Glomerular visceral epithelial cell (primary cell): ENCODE measurements around the gene TCN1.
A peak's percentile ranks its signal among the peaks of the same experiment; 100 is the strongest.
"Not testable (repeated sequence)": the region's sequence is repeated elsewhere in the genome, so short reads cannot be mapped to it uniquely, and the experiment has no call there.

ENCODE experiments used
- DNase-seq: peaks from one replicate; pipeline ENCODE4 v3.0.0-alpha.2; 2016; ENCODE audit errors: extremely low spot score

The TCN1 gene

DNA sequence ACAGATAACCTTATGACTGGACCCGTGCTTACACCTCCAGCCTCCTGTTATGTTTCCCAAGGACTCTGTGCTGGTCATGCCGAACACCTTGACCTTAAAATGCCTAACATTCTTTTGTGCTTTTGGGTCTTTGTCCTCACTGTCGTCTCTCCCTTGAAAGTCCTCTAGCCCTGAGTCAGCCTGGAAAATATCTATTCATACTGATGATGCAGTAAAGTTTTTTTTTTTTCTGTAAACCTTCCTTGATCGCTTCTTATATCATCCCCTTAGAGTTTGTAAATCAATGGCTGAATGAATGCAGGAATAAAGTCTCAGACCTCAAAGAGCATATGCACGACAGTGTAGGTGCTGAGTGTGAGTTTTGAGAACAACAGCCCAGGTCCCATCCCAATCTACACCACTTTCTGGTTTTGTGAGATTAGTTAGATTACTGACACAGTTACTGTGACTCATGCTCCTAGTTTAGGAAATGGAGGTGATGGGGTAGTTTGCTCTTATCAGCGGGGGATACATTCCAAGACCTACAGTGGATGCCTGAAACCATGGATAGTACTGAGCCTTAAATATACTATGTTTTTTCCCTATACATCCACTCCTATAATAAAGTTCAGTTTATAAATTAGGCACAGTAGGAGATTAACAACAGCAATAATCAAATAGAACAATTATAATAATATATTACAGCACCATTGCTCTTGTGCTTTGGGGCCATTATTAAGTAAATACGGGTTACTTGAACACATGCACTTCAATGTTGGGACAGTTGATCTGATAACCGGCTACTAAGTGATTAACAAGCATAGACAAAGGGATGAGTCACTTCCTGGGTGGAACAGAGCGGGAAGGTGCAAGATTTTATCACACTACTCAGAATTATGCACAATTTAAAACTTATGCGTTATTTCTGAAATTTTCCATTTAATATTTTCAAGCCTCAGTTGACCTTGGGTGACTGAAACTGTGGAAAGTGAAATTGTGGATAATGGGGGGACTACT lies 8.6 kb downstream of the TCN1 start:
- no peak for DNase-seq

DNA sequence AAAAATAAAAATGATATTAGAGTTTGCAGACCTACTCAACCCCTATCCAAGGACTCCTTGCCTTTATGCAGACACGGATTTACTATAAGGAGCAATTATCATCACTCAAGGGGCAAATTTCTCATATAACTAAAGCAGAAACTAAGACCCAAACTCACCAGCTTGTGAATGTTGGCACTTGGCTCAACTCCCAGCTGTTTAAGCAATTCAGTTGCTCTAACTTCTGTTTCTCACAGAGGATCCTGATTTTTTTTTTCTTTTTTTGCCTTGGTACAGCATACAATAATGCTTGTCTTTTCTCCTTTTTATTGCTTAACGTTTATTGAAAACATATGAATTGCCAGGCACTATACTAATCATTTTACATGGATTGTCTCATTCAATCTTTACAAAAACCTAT lies 11.4 kb downstream of the TCN1 start:
- no peak for DNase-seq

DNA sequence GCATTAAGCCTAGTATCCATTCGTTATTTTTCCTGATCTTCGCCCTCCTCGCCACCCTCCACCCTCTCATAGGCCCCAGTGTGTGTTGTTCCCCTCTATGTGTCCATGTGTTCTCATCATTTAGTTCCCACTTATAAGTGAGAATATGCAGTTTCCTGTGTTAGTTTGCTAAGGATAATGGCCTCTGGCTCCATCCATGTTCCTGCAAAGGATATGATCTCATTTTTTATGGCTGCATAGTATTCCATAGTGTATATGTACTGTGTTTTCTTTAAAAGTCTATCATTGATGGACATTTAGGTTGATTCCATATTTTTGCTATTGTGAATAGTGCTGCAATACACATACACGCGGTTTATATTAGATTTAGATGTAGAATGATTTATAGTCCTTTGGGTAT lies 14.9 kb downstream of the TCN1 start:
- not testable (repeated sequence) for DNase-seq

DNA sequence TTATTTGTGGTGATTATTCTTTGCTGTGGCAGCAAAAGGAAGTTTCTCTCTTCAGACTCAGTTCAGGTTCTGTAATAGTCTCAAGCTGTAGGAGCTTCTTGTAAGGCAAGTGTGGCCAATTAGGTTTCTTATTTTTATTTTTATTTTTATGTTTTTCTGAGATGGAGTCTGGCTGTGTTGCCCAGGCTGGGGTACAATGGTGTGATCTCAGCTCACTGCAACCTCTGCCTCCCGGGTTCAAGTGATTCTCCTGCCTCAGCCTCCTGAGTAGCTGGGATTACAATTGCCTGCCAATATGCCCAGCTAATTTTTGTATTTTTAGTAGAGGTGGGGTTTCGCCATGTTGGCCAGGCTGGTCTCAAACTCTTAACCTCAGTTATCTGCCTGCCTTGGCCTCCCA lies 16.7 kb downstream of the TCN1 start:
- DNase-seq: not testable (repeated sequence)

DNA sequence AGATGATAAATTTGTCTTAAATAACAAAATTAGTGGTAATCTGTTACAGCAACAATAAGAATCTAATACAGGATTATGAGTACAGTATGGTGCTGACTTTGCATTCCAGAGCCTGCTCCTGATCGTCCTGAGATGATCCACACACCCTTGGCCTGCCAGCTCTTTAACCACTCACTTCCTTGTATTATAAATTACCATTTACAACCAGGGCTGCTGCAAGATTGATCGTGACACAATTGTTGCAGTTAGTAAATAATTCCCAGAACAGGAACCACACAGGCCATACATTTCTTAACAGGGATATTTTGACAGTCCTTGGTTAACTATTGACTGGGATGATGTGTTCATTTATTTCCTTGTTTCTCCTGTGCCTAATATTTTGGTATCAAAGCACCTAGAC lies 17.2 kb downstream of the TCN1 start:
- peak; percentile 74 for DNase-seq

DNA sequence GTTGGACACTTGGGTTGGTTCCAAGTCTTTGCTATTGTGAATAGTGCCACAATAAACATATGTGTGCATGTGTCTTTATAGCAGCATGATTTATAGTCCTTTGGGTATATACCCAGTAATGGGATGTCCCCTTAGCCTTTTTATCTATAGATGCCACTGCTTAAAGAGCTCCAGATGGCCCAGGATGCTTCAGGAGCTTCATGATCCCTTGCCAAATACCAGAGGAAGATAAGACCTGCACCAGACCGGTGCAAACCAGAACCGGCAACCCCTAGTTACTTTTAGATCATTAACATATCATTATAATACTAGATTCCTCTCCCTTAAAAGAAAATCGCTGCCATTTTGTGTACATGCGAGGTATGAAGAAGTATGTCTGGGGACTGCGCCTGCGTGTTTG lies 17.8 kb downstream of the TCN1 start:
- not testable (repeated sequence) for DNase-seq

DNA sequence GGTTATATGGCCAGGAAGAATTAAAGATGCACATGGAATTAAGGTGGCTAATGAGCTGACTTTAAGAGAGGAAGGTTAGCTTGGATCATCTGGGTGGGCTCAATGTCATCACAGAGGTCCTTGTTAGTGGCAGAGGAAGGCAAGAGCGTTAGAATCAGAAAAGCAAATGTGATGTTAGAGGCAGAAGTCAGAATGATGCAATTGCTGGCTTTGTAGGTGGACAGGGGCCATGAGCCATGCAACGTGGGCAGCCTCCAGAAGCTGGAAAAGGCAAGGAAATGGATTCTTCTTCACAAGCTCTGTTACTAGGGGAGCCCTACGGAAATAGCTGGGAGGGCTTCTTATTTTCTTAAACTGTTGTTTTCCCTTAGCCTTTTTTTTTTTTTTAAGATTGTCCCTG lies 18.7 kb downstream of the TCN1 start:
- DNase-seq: no peak

DNA sequence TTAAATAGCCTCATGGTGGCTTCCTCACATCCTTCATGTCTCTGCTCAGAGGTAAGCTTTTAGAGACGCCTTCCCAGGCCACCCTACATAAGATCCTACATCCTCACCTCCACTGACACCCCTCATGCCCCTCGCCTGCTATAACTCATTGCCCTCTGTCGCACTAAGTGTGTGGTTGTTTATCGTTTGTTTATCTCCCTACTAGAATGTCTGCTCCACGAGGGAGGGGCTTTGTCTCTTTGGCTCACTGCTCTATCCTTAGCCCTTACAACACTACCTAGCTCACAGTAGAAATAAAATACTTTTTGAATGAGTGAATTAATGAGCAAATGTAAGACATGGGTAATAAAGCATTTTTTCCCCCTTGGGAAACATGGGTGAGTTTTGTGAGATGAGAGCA lies 19.7 kb downstream of the TCN1 start:
- DNase-seq: no peak

DNA sequence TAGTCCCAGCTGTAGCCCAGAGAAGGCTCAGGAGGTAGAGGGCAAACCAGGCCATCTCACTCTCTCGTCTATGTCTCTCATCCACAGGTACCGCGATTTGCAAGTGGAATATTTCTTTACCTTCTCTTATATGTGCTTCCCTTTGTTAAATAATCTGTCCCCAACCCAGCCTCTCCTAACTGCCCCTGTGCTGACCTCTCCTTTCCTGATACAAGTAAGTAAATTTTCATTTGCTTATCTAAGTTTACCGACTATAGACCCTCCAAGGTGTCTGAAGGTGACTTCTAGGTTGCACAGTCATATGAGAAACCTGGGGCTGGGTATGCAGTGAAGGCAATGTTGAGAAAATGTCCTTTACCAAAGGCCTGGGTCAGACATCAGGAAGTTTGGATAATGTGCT lies 20.9 kb downstream of the TCN1 start, which contains the start of gene CBLIF:
Gene CBLIF (minus strand): TSS at position 101 of the 400 bp plus-strand sequence. CDS start 46 bp downstream, at position 55.
- DNase-seq: no peak

DNA sequence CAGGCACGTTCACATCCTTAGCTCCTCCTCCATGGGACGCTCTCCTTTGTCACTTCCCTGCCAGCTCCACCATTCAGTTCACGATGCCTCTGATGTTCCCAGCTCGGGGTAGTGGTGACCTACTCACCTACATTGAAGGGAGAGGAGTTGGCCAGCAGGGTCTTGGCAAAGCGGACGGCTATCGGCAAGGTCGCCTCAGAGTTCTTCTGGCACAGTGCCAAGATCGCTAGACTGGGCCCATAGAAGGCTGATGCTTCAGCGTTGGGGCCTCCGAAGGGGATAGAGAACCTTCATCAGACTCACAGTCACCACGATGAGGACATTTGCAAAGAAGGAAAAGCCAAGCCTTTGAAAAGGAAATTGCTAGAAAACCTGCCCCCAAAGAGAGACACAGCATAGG lies 24.0 kb downstream of the TCN1 start:
- no peak for DNase-seq

DNA sequence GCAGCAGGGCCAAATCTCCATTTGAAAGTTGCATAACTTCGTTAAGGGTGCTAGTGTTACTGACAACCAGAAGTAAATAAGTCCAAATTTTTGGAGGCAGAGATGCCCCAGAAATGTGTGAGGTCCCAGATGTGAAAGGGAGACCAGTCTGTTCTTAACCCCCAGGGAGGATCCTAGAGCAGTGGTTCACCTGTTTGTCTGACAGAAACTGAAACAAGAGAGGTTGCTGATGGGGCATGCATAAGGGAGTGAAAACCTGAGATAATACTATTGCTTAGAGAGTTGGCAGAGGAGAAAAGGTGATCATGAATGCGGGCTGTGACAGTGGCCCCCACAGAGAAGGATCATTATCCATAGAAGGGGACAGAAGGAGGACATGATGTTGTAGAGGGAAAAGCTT lies 24.8 kb downstream of the TCN1 start:
- DNase-seq: no peak

DNA sequence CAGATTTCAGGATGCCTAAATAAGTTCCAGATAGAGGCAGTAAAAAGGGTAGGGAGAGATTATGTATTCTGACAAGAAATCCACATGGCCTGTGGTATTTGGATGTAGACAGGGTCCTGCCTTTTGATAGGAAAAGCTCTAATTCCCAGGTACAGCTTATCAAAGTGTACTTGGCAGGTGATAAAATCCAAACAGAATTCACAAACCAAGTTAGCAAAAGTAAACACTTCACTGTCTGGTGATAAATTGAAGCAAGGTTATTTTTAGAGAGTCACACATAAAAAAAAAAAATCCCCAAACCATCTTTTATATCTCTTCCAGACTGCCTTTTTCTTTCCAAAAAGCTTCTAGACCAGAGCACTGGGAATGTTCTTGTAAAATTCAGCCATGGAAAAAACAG lies 26.7 kb downstream of the TCN1 start:
- DNase-seq: no peak

DNA sequence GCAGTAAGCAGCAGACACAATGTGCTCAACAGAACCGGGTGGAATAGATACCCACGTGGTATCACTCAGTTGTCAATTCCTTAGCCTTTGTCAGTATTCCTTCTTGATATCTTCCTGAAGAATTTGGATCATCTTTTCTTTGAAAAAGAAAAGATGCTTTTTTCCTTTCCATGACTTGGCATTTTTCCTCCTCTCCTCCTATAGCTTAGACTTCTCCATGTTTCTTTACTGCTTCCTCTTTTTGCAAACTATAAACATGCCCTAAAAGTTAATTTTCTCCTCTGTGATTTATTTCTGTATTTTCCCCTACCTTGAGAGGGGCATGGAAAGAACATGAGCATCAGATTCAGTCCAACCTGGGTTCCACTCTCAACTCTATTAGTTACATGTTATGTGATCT lies 32.7 kb downstream of the TCN1 start:
- no peak for DNase-seq

DNA sequence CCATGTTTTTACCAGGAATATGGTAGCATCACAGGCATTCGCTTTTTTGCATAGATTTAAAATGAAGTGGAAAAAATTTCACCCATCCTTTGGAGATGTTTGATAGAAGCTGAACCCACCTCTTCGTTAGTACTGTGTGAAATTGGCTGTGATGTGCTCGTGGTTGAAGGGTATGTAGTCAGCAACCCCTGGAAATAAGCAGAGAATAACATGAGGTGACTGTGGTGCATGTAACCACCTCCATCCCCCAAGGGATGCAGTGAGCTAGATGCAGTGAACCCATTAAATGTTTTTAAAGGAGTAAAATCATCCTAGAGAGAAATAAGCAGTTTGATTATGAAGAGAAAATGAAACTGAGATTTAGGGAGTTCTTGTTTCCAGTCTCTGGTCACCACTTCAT lies 36.9 kb downstream of the TCN1 start:
- no peak for DNase-seq

DNA sequence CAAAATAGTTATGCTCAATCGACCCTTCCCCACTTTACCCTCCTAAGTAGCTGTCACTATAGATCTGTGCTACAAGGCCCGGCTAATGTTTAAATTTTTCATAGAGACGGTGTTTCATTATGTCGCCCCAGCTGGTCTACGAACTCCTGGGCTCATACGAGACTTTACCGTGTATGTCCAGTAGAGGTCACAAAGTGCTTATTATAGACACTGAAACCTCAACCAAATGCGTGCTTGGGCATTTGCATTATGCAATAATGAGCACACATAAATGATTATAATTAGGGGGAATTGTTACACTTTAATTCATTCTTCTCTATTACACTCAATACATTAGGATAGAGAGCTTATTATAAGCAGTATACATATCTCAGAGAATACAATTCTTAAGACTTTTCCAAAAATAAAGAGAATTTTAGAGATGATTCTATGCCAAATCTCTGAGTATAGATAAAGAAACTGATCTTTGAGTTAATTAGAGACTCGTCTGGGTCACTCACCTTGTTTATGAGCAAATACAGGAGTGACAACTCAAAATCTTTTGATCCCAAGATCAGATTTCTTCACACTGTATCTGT lies 43.2 kb downstream of the TCN1 start:
- peak; percentile 56 for DNase-seq

DNA sequence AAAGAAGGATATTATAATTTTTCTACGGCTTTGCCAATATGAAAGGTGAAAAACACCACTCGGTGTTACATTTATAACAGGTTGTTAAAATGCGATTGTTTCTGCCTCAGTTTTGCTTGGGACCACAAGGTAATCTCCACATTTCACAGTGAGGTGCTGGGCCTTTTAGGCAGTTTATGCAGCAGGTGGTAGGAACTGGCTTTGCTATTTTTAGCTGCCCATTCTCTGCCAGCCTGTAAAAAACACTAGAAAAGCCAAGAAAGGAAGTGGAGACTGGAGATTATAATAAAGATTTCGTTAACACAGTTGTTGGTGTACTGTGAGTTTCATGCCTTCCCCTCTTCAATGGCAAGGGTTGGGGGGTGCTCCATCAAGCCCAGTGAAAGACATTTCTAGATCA lies 47.7 kb downstream of the TCN1 start:
- DNase-seq: no peak

DNA sequence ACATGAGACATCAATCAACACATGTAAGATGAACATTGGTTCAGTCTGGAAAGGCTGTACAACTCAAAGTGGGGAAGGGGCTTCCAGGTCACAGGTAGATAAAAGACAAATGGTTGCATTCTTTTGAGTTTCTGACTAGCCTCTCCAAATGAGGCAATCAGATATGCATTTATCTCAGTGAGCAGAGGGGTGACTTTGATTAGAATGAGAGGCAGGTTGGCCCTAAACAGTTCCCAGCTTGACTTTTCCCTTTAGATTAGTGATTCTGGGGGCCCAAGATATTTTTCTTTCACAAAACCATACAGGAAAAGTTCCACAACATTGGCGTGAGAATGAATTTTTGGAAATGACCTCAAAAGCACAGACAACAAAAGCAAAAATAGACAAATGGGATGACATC lies 49.9 kb downstream of the TCN1 start:
- DNase-seq: not testable (repeated sequence)

DNA sequence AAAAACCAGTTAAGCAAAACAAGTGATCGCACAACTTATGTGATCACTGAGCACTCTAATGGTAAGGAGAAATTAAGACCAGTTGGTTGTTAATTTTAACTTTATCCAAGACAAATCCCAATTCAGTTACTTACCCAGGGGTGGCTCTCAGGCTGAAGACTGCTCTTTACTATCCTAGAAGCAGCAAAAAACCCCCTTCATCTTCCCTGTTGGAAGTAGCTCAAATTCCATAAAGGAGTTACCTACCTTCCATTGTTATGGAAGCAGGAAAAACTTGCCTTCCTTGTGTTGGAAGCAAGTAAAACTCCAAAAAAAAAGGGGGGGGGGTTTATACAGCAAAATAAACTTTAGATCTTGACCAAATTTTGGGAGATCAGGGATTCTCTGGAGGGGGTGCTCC lies 50.5 kb downstream of the TCN1 start:
- DNase-seq: no peak

DNA sequence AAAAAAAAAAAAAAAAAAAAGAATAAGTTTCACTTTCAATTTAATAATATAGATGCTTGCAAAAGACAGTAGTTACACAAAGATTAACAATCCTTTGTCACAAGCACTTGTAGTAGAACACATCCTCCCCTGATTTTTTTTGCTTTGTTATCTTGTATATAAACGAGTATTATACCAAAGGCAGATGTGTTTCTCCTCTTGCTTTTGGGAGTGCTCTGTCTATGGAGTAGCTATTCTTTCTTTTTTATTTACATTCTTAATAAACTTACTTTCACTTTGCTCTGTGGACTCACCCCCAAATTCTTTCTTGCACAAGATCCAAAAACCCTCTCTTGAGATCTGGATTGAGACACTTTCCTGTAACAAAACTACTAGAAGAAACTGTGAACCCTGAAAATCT lies 52.3 kb downstream of the TCN1 start:
- DNase-seq: no peak

DNA sequence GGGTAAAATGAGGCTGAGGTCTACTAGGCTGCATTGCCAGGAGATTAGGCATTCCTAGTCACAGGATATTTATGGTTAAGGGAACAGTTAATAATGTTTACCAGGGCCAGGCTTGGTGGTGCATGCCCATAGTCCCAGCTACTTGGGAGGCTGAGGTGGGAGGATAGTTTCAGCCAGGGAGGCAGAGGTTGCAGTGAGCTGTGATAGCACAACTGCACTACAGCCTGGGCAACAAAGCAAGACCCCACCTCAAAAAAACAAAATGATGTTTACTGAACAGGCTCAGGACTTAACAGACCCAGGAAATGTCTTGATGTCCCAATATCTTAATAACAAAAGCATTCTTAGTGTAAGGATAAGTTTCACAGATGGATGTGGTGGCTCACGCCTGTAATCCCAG lies 52.9 kb downstream of the TCN1 start:
- no peak for DNase-seq

DNA sequence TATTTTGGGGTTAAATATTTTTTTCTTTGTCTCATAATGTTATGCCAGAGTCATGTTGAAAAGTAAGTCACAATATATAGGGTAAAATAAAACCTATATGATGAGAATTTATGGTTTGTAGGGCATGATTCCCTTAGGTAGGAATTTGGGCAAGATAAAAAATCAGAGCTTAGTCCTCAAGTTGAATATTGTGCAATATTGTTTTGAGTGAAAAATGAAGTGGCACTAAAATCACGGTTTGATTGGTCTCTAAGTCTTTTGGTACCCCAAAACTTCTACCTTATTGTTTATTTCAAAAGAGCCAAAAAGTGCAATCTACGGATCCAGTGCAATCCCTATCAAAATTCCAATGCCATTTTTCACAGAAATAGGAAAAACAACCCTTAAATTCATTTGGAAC lies 54.1 kb downstream of the TCN1 start:
- DNase-seq: no peak

DNA sequence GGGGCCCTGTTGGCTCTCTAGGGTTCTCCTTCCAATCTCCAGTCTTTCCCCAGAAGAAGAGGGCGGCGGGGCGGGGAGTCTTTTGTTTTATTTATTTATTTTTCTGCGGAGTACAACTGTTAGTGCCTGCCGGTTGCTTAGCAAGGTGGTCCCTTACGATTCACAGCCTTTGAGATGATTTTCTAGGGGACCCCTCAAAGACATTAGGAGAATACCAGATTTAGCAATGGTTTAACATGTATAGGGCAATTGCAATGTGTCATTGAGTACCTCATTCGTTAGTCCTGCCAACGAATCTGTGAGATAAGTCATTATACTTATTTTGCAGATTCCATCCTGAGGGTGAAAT lies 55.4 kb downstream of the TCN1 start:
- DNase-seq: no peak

DNA sequence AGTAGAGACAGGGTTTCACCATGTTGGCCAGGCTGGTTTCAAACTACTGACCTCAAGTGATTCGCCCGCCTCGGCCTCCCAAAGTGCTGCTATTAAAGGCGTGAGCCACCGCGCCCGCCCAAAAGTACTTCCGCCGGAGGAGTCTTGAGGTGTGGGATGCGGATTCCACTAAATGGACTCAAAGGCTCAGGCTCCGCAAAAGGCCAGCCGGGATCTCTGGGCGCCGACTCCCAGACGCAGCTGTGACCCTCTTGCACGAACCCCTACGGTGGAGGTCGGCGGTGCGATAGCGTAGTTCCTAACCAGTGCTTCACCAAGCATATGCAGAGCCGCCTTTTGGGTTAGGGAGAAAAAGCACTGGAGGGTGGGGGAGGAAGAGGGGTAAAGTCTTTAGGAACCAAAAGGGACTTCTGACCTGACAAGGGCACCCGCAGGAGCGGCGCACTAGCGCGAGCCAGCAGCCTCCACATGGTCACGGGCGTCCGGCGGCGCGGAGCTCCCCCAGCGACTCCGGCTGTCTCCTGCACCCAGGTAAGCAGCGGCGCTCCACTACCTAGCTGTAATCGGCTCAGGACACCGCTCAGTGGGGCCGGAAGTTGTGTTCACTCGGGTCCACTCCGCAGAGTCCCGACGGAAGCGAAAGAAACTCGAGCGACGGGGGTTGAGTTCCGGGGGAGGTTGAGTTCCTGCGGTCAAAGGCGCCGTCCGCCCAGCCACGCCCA lies 55.9 kb downstream of the TCN1 start, which contains the start of gene MRPL16:
Gene MRPL16 (minus strand): TSS at position 590 of the 722 bp plus-strand sequence. CDS start 120 bp downstream, at position 470.
- DNase-seq: peak; percentile 91
